Mesenteric fat pad (tissue), 1 donor: ENCODE measurements around the gene MED25. TPM values are rescaled to one million over a fixed set of nuclear protein-coding genes. Genes with fewer than 3 reads are reported as not detected.
A peak's percentile ranks its signal among the peaks of the same experiment; 100 is the strongest.

Source experiments
- DNase-seq: peaks from one replicate; pipeline ENCODE4 v3.0.0-alpha.2; 2020; ENCODE audit warnings: low spot score
- total RNA-seq: library from RNA; stranded (reverse); fragmentation: NEBNext Ultra II Directional; extraction: Animal tissue kit (Norgen Biotek cat#: 25700); gene quantifications from one replicate; pipeline ENCODE4 v1.2.1, GENCODE V29; 2021
- donor health status: DM: yes; HTN: yes; CAD: no.

MED25 gene
- total RNA-seq, 1 donor from 2014 or later: 40.4 TPM

GRCh38 chr19:49857061-49857837, 39.2 kb downstream of the MED25 start:
- no peak for DNase-seq

- DNase-seq: no peak
These were observed 39.7 kb downstream of the MED25 start for GRCh38 chr19:49857838-49858087.

- no peak for DNase-seq
These were observed 40.2 kb downstream of the MED25 start for GRCh38 chr19:49858088-49858985.

DNA sequence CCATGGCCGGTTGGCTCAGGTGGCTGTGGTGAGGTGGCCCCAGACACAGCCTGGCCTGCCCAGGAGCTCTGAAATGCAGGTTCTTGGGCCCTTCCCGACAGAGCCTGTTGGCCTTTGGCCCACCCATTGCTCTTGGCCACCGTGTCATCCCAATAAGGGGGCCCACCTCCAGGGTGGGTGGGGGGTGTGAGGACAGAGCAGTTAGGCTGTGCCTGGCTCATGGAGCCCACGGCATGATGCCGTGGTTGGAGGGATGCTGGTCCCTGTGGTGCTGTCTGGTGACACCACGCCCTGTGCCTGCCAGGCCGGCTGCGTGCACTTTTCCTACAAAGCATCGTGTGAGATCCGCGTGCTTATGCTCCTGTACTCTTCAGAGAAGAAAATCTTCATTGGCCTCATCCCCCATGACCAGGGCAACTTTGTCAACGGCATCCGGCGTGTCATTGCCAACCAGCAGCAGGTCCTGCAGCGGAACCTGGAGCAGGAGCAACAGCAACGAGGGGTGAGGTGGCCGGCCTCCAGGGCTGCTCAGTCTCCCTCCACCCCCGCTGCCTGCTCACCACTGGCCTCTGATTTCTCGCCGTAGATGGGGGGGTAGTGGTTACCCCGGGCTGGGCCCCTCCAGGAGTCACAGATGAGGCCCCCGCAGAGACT, 41.7 kb downstream of the MED25 start:
- DNase-seq: no peak

GRCh38 chr19:49860336-49861102, 42.4 kb downstream of the MED25 start:
- no peak for DNase-seq

DNA sequence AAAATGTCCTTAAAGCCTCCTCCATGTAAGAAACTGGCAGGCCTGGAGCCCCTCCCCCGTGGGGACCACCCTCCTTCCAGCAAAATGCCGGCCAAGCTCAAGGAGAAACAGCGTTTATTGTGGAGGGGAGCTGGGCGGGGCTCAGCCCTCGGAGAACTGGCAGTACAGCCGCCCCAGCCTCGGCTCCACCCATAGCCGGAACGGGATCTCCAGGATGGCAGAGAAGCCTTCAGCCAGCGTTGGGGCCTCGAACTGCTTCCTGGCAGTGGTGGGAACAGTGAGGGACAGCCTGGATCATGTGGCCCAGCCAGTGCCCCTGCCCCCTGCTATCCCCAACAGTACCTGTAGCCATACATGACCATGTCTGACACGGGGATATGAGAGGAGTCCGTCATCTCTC, 43.0 kb downstream of the MED25 start:
- DNase-seq: no peak

DNA sequence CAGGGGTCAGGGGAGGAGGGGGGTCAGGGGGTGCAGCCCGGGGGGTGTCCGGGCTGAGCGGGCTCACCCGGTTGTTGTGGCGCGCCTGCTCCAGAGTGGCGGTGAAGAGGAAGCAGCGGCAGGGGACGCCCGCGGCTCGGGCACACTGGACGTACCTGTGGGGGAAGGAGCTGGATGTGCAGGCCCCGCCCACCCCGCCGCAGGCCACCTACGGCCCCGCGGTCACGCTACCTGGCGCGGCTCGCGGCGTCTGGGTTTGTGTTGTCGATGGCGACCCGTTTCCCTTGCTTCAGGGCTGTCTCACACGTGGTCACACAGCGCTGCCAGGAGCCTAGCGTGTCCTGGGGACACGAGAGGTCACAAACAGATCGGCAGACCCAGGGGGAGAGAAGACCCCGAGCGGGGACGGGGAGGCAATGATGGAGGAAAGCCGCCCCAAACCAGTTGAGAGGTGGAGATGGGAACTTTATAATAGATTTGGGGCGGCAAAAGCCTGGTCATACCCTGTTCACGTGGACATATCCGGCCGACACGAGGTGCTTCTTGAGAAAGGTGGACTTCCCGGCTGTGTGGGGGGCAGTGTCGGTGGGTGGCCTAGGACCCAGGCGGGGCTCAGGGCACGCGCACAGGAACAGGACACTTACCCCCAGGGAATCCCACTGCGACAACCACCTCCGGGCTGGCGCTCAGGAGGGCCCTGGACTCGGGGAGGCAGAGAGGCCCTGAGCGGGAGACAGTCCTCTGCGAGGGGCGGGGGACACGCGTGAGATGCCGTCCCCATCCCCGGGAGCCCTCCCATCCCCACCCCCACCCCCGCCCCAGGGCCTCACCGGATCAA, 43.7 kb downstream of the MED25 start:
- no peak for DNase-seq

GRCh38 chr19:49862391-49863253, 44.5 kb downstream of the MED25 start:
- DNase-seq: no peak

DNA sequence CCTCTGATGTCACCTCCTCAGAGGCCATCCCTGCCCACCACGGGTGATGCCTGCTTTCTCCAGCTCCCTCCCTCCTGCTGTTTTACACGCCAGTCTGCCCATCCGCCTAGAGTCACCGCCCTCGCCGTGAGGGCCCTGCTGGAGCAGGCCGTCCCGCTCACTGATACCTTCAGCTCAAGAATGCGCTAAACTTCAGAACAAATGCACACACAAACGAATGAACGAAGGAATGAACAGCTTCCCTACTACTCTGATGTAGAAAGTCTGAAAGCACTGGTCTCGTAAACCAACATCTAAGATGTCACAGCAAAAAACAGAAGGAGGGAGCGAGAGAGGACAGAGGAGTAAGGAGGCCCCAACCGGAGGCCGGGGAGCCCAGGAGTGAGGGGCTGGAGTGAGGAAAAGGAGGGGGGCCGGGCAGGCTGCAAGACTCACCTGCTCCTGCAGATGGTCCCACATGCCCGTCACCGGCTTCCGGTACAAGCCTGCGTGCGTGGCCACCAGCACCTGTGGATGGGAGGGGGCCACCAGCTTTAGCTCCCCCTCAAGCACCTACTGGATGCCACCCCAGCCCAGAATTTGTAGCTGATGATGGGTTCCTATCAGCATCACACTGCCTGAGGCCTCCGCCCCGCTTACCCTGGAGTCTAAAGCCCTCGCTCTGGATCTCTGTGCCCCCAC, 45.3 kb downstream of the MED25 start:
- DNase-seq: no peak

DNA sequence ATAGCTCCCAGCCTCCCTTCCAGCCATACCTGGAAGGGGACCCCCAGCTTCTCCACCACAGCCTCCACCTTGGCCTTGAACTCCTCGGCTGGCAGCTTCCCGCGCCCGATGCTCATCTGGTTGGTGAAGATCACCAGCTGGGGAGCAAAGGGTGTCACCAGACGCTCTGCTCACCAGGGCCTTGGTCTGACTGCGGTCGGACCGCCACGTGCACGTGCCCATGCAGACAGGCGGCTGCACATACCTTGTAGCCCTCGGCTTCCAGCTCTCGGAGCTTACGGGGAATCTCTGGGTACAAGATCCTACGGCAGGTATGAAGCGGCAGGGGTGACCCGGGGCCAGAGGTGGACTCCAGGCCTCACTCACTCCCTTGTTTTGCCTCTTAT, 45.8 kb downstream of the MED25 start:
- DNase-seq: no peak

- DNase-seq: no peak
These were observed 46.8 kb downstream of the MED25 start for GRCh38 chr19:49864890-49865289.

DNA sequence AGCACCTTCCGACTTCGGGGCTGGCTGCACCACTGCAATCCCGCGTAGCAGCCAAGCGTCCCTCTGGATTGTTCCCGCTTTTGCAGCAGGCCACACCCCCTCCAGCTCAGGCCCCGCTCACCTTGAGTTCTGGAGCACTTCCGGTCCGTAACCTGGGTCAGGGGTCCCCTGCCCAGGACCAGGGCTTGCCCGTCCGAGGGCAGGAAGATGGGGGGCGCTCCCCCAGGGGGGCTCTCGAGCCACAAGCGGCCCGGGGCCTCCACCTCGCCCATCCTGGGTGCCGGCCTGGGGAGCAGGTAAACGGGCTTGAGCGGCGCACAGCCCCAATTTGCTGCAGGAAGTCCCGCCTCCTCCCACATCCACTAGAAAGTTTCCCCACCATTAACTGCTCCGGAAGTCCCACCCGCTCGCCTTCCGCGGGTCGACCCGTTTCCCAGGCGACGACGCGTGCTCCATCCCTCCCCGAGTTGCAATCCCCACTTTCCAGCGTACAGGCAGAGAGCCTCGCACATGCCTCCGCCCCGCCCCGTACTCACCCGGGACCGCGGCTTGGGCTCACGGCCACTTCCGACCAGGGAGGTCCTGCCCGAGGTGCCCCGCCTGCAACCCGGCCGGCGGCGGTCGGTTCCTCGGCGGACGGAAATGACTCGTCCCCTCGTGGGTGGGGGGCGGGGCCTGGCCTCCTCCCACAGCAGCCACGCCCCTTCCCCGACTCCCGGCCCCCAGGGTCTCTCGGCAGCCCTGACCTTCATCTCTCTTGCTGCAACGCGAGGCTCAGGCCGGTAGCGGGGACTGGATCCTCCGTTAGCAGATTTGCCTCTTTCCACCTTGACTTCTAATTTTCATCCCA, 49.1 kb downstream of the MED25 start, which contains the start of gene PNKP:
TSS of gene PNKP (minus strand) at position 644 of the 850 bp plus-strand sequence. CDS start at position 272, 372 bp downstream.
- DNase-seq: peak; percentile 98

DNA sequence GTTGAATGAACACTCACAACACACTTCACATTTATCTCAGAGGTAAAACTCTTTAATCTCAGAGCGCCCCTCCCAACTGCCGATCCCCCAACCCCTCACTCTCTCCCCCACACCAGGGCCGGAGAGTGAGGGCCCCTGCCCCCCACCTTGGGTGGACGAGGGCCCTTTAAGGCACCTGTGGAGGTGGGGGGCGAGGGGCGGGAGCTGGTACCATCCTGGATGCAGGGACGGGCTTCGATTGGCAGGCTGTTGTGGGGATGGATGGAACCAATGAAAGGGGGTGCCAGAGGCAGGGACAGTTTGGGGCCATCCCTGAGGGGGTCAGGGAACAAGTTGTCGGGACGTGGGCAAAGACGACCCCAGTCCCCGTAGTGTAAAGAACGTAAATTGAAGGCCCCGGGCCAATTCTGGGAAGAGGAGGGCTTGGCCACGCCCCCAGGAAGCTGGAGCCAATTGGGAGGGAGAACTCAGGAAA, 51.0 kb downstream of the MED25 start:
- no peak for DNase-seq

DNA sequence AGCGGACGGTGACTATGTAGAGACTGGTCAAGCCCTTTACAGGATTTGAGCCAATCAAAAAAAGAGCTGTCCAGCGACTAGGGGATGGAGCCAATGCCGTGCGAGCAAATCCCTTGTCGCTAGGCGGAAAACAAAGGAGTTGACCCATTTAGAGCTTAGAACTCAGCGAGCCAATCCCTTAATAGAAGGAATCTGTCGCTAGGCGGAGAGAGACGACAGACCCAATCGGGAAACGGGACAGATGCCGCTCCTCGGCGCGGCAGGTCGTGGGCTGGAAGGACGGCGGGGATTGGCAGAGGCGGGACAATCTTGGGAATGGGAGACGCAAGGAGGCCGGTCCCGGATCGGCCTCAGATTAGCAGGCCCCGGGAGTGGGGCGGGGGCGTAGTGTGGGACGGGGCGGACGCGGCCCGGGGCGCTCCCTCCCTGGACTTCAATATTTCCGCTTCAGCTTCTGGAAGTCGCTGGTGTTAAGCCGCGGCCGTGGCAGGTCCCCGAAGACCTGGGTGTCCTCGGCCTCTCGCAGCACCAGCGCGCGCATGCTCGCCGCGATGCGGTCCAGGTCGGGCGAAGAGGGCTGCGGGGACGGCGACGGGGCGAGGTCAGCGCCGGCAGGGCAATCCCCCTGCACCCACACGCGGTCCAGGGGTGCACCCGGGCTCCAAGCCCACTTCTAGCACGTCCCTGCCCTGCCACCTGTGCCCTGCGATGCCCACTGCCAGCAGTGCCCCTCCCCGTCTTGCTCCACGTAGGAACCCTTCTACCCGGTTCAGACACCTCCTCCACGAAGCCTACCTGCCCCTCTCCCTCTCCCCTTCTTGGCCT, 51.6 kb downstream of the MED25 start:
- DNase-seq: peak; percentile 98

DNA sequence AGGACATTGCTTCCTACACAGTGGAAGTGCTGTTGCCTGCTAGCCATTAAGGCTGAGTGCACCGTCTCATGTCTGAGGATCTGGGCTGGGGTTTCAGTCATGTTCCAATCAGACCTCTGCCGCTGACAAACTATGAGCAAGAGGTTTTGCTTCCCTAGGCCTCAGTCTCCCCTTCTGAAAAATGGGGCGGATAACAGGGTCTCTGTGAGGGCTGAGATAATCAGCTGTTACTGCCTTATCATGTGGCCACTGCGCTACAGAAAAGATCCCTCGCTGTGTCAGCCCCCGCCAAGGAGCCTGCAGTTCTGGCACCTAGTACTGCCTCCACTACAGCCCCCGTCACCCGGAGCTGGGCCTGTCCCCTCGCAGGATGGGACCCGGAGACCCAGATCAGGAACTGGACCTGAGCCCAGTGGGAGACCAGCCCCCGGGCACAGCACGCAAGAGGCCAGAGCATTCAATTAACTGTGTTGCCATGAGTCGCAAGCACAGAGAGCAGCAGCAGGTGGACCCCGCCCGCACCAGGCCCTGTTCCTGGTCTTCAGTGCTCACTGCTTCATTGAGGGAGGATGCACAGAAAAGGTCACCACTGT, 52.3 kb downstream of the MED25 start:
- no peak for DNase-seq

GRCh38 chr19:49871349-49871985, 53.4 kb downstream of the MED25 start:
- DNase-seq: no peak
